GM12801 (cell line): ENCODE data around the gene MYH9.

Experiments used
- TF ChIP-seq, protein P1 (sequence below): IDR thresholded peaks from one replicate; pipeline ENCODE4 v1.5.1; 2011; ENCODE audit warnings: control low read depth; ENCODE audit not compliant: insufficient read length; ENCODE audit errors: extremely low read depth

MYH9 gene

GRCh38 chr22:36253523-36254490 is 134.0 kb downstream of the MYH9 start:
- TF ChIP-seq, protein P1, sequence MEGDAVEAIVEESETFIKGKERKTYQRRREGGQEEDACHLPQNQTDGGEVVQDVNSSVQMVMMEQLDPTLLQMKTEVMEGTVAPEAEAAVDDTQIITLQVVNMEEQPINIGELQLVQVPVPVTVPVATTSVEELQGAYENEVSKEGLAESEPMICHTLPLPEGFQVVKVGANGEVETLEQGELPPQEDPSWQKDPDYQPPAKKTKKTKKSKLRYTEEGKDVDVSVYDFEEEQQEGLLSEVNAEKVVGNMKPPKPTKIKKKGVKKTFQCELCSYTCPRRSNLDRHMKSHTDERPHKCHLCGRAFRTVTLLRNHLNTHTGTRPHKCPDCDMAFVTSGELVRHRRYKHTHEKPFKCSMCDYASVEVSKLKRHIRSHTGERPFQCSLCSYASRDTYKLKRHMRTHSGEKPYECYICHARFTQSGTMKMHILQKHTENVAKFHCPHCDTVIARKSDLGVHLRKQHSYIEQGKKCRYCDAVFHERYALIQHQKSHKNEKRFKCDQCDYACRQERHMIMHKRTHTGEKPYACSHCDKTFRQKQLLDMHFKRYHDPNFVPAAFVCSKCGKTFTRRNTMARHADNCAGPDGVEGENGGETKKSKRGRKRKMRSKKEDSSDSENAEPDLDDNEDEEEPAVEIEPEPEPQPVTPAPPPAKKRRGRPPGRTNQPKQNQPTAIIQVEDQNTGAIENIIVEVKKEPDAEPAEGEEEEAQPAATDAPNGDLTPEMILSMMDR, result no peak

DNA sequence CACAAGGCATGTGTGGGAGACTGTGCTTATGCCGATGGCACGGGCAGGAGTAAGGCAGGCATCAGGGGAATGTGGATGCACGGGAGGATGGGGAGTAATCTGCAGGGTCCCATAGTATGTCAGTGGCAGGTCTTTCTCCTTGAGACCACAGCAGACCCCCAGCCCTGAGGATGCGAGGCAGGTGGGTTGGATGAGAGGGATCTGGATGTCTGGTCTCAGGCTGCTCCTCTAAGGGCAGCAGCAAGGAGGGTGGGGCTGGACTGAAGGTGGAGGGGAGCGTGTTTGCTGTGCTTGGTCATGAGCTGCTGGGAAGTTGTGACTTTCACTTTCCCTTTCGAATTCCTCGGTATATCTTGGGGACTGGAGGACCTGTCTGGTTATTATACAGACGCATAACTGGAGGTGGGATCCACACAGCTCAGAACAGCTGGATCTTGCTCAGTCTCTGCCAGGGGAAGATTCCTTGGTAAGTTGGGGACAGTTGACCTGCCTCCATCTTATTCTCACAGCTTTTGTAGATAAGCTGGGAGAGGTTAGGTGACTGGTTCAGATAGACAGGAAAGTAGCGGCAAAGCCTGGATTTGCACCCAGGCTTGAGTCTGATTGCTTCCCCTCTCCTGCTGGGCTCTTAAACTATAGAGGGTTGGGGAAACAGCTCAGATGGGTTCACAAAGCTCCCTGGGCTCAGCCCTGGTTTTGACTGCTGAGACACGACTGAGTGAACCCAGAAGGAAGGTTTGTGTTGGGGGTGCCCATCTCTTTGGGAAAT is 134.8 kb downstream of the MYH9 start, which contains the start of gene APOL1:
APOL1 (plus strand) TSS at position 380 of the 769 bp plus-strand sequence. CDS start 1,823 bp downstream, outside the sequence.
- TF ChIP-seq, protein P1, result no peak

DNA sequence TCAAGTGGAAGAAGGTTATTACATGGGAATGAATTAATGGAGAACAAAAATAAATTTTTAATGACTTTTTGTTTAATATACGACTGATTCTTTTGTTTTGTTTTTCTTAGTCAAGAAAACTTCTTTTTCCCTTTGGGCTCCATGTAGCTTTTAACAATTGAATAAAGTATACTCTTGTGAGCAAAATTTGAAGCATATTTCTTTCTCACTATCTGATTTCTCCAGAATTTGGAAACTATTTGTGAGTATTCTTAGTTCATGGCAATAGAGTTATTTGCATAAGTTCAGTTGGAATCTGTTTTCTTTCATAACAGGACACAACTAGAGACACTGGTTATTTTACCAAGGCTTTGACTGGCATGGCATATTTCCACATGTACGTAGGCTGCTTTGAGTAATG is 138.6 kb downstream of the MYH9 start:
- TF ChIP-seq, protein P1, result no peak

- TF ChIP-seq, protein P1, result no peak
Observed at GRCh38 chr22:36247955-36248354, 139.8 kb downstream of the MYH9 start.

- TF ChIP-seq, protein P1, result no peak
Observed at GRCh38 chr22:36246718-36247117, 141.0 kb downstream of the MYH9 start.

- TF ChIP-seq, protein P1, result no peak
Observed at GRCh38 chr22:36245805-36246356, 141.9 kb downstream of the MYH9 start.
